ENCODE results near the gene KLF1.
A peak's percentile ranks its signal among the peaks of the same experiment; 100 is the strongest.
"Not testable (repeated sequence)": the region's sequence is repeated elsewhere in the genome, so short reads cannot be mapped to it uniquely, and the experiment has no call there.

The KLF1 gene

DNA sequence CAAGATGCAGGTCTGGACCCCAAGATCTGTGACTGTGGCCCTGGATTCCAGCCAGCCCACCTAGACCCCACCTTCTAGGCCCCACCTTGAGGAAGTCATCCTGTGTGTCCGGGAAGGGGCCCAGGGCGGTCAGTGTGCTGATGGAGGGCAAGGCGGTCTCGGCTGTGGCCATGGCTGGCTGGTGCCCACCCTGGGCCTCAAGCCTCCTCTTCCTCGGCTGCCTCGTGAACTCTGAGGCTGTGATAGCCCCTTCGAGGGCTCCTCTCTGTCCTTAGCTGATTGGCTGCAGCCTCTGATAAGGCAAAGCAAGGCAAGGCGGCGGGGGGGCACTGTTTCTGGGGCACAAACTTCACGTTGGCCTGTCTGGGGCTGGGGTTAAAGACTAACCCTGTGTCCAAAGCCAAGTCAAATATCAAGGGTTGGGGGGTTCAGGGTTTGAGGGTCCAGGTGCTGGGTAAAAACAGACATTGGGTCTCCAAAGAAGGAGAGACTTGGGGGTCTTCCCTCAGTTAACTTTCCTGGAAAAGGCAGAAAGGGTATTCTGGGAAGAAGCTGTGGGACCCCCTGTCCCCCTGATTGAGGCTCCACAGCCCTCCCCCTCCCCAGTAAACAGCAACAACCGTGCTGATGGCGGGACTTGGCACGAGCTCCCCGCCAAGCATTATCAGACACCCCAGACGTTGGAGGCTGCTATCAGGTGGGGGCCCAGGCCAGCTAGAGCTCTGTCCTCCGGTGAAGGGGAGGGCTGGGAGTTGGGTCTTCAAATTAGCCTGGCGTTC, at the start of gene KLF1:
Gene KLF1, minus strand, starts transcription at position 233 of the 779 bp plus-strand sequence. Its CDS starts 61 bp downstream, at position 172.
- no peak for DNase-seq (ENCODE audit: low read depth)

DNA sequence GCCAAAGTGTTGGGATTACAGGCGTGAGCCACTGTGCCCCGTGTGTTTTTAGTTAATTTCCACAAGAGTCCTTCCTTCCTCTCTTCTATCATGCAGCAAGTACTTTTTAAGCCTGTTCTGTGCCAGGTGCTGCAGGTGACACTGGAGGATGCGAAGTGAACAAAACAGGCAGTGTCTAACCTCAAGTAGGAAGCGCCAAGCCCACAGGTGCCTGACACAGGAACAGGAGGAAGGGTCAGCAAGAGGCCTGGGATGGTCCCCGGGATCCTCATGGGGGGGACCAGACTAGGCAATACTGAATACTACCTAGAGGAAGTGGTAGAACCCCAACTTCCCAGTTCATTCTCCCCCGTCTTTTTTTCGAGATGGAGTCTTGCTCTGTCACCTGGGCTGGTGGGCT, 49.6 kb upstream of the KLF1 start:
- DNase-seq (ENCODE audit: low read depth), result no peak

DNA sequence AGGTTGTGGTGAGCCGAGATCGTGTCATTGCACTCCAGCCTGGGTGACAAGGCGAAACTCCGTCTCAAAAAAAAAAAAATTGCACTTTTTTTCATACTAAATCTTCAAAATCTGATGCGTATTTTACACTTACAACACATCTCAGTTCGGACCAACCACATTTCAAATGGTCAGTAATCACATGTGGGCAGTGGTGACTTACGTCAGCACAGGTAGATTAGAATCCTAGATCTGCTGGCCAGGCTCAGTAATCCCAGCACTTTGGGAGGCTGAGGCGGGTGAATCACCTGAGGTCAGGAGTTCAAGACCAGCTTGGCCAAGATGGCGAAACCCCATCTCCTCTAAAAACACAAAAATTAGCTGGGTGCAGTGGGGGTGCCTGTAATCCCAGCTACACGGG, 48.1 kb upstream of the KLF1 start:
- DNase-seq (ENCODE audit: low read depth), result no peak

DNA sequence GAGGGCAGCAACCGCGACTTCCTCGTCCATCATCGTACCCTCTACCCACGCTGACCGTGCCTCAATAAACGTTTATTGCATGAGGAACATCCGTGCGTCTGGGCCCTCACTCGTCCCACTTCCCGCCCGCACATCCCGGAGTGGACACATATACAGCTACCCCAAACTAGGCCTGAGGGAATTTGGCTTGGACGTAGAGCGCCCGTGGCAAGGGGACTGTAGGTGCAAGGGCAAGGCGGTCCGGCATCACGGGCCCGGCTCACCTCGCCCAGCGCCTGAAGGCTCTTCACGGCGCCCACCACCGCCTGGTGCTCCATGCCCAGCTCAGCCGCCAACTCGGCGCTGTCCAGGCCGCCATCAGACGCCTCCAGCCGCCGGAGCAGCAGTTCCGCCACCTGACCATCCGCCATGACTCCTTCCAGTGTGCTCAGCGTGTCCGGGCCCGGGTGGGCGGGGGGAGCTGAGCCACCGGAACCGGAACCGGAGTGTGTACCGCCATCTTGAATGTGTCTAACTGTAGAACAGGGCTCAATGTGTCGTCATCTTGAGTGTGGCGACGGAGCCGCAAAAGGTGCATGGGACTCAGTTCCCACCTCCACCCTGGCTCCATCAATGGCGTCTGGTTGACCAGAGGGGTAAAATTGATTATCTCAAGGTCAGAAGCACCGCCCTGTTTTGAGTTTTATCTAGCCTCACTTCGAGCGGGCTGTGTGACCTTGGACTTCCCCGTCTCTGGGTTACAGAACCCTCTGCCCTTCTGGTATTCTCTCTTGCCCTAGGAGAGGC, 46.5 kb upstream of the KLF1 start, which contains the start of gene FARSA:
Gene FARSA, minus strand, starts transcription at position 425 of the 786 bp plus-strand sequence. Its CDS starts 15 bp downstream, at position 410.
- peak; percentile 77 for DNase-seq (ENCODE audit: low read depth)

DNA sequence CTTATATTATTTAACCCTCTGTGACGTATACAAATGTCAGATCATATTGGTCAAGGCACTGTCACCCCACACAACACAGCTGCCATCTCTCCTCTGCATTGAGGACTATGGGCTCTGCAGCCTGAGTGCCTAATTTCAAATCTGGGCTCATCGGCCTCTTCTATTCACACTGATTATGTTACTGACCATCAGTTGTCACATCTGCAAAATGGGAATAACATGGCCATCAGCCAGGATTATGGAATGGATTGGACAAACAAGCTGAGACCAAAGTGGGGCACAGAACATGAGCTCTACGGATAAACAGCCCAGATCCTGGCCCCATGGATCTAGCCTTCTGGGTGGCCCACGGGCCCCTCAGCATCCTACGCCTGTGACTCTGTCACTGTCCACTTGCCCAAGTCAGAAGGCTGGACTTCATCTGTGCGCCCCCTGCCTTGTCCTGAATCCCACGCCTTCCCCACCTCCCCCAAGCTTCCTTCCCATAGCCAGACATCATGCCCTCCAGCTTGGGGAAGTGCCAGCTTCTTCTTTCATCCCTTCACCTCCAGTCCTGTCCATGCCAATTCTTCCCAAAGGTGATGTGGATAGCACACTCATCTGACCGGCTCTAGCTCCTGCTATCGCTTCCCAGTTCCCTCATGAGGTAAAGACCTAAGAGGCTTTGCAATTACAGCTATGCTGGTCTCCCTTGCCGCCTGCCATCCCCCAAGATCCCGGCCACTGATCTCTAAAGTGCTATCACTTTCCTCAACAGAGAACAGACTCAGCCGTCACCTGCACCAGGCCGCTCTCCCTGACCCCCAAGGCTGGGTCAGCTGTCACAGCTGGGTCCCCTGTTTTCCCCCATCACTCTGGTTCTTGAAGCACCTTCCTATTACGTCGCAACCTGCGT, 45.6 kb upstream of the KLF1 start:
- DNase-seq (ENCODE audit: low read depth), result no peak

DNA sequence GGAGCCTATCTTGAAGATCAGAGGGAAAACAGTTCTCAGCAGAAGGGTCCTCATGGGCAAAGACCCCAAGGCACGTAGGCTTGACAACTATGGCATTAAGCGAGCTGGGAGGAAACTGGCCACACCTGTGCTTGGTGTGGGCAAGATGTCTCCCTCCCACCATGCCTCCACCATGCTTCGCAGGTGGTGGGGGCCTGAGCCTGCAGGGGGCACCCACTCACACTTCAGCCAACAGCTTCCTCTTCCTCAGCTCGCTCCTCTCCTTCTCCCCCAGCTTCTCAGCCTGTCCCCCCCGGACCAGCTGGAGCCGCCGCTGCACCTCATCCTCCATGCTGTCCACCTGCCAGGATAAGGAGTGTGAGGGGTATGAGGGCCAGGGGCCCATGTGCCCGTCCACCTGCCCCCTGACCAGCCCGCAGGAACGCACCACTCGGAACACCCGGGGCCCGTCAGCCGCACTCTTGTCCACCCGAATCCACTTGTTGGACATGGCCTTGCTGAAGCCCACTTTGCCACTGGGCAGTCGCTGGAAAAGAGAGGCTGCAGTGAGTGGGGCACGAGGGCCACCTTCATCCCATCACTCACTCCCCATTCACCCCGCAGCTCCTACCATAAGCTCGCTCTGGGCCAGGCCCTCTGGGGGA, 43.1 kb upstream of the KLF1 start:
- no peak for DNase-seq (ENCODE audit: low read depth)

DNA sequence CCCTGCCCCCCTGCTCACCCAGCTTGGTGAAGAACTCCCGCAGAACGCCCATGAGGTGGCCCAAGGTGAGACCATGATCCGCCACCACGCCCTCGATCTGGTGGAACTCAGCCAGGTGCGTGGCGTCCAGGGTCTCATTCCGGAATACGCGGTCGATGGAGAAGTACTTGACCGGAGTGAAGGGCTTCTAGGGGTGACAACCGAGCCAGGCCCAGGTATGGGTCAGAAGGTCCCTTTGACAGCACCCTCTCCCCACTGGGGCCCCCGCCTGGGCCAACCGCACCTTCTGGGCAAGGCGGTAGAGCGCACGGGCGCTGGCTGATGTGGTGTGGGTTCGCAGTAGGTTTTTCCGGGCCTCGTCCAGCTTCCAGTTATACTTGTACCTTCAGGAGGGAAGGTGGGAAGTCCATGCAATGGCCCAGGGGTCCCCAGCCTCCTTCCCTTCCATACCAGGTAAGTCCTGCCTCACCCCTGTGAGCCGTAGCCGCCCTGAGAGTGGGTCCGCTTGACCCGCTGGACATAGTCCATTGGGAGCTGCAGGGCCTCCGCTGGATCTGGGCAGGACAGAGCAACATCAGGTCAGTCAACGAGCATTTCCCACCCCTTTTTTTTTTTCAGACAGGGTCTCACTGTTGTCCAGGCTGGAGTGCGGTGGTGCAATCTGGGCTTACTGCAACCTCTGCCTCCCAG, 37.8 kb upstream of the KLF1 start:
- DNase-seq (ENCODE audit: low read depth), result no peak

DNA sequence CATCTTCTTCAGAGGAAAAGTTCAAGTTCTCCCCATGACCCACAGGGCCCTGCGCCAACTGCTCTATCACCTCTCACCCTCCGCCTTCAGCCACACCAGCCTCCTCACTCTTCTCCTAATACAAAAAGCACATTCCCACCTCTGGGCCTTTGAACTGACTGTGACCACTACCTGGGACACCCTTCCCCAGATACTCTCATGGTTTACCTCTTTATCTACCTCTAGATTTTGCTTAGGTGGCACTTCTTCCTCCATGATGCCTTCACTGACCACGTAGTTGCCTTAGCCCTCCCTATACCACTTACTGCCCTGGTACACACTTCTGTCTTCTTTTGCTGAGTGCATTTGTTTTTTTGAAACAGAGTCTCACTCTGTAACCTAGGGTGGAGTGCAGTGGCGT, 36.0 kb upstream of the KLF1 start:
- DNase-seq (ENCODE audit: low read depth), result no peak

DNA sequence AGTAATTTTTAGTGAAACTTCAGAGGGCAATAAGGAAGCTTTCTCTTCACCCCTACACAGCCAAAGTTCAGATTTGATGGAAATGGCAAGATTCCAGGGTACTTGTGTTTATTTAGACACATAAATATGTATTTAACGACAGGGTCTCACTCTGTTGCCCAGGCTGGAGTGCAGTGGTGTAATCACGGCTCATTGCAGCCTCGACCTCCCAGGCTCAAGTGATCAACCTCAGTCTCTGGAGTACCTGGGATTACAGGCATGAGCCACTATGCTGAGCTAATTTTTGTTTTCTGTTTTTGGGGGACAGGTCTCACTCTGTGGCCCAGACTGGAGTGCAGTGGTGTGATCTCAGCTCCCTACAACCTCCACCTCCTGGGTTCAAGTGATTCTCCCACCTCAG, 34.0 kb upstream of the KLF1 start:
- no peak for DNase-seq (ENCODE audit: low read depth)

DNA sequence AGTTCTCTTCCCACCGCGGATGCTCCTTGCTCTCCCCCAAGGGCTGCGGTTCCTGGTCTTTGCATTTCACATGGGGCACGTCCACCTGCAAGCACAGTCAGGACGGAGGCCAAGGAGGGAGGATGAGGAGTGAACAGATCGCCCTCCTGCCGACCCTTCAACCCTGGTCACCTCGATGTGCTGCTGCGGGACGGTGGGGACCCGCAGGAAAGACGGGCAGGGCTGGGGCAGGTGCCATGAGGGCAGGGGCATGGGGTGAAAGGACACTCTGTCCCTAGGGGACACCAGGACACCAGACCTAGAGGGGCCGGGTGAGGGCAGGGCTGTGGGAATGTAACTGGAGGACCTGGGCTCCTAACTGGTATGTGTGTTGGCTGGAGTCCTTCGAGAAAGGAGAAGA, 31.3 kb upstream of the KLF1 start:
- DNase-seq (ENCODE audit: low read depth), result no peak

DNA sequence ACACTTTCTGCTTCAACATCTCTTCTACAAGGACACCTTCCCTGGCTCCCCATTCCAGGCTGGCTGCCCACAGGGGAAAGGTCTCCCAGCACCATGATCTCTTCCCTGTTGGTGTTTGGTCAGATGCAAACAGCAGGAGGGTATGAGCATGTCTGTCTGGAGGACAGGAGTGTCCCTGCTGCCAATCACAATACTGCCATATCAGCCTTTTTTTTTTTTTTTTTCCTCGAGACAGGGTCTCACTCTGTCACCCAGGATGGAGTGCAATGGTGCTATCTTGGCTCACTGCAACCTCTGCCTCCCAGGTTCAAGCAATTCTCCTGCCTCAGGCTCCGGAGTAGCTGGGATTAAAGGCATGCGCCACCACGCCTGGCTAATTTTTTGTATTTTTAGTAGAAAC, 28.9 kb upstream of the KLF1 start:
- DNase-seq (ENCODE audit: low read depth), result not testable (repeated sequence)

DNA sequence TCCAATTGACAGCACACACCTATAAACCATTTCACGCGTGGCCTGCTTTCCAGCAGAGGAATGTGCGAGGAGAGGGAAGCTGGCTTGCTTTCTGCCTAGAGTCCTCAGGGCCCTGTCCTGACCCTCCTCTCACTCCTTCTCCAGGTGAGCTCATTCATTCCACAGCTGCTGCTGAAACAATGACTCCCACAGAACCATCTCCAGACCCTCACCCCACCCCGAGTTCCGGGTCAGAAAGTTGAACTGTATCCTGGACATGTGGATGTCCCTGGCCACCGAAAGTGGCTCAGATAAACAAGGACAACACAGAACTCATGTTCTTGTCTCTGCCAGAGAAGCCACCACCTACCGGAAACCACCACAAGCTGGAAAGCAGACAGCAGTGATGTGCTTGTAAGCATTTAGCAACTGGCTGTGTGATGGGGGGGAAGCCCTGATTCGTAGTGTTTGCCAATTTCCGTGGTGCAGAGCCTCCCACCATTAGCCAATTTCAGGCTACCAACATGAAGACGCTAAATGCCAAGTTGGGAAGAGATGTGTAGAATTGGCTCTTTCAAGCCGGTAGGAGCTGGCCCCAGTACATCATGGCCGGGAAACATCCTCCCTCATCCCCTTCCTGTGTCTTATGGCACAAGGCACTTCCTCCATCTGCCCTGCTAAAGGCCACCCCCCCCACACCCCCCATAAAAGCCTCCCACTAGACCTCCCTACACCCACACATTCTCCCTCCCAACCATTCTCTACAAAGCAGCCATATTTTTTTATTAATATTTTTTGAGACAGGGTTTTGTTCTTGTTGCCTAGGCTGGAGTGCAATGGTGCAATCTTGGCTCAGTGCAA, 27.1 kb upstream of the KLF1 start:
- DNase-seq (ENCODE audit: low read depth), result no peak

DNA sequence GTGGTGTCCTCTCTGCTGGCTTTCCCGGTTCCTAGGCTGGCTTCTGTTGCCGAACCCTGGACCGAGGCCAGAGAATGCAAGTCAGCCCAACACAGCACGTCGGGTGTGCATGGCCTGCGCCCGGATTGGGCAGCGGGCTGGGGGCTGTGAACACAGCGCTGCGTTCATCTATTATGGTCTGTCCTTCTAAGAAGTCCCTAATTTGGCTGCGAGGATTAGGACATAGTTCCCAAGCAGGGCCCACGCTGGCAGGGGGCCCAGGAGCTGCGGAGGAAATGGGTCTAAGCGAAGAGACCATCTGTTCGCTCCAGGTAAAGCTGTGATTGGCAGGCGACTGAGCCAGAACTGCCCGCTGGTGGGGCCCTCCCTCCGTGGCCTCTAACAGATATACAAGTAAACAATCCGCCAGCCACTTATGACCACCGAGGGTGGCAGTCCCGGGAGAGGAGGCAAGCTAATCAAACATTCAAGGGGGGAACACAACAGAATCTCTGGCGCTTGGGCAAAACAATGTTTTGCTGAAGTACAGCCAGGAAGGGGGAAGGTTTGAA, 26.1 kb upstream of the KLF1 start:
- peak; percentile 33 for DNase-seq (ENCODE audit: low read depth)

DNA sequence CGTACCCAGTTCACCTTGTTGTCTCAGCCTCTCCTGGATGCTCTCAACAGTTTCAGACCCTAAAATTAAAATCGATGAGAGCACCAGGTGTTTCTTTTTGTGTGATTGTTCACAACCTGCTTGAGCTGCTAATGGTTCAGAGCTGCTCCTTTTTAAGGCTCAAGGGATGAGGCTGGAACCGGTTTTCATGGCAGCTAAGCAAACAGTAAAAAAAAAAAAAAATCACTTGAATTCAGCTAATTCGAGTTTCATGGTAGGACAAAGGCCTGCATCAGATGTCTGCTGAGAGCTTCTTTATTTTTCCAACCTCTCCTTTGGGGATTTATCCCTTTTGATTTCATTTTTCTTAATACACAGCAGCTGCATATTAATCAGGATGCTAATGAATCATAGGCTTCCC, 25.6 kb upstream of the KLF1 start:
- DNase-seq (ENCODE audit: low read depth), result no peak

DNA sequence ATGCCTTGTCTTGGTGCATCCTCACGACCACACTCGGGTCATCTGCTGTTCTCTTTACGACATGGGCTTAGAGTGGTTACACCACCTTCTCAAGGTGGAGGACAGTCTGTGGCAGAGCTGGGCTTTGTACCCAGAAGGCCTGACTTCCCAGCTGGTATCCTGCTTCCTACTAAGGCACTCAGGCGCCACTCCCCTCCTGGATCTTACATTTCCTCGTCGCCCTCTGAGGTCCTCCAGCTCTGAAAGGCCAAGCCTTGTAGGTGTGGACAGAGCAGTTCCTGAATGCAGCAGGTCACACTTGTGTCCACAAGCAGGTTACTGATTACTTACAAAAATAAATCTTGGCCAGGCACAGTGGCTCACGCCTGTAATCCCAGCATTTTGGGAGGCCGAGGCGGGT, 20.2 kb upstream of the KLF1 start:
- no peak for DNase-seq (ENCODE audit: low read depth)

DNA sequence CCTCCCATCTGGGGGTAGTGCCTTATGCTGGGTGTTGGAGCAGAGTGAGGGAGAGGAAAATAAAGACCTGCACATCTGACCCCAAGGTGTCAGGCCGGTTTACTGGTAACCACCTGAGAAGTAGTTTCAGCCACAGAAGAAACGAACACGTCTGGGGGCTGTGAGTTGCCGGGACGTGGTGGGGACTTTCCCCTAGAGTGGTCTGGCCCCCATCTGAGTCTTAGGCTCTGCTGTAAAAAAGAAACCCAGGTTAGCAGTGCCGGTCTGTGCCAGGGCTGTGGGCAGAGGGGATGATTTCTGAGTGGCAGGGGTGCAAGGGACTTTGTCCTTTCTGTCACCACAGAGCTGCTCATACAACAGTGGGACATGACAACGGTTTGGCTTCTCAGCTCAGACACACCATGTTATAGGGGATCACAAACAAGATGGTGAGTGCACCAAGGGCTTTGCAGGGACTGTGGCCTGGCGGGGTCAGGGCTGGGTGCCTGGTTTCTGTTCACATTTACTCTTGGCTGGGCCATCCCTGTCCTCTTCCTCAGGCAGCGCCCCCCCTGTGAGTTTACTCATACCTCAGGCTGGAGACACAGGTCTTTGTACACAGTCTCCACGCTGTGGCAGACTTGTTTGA, 13.0 kb upstream of the KLF1 start:
- no peak for DNase-seq (ENCODE audit: low read depth)

DNA sequence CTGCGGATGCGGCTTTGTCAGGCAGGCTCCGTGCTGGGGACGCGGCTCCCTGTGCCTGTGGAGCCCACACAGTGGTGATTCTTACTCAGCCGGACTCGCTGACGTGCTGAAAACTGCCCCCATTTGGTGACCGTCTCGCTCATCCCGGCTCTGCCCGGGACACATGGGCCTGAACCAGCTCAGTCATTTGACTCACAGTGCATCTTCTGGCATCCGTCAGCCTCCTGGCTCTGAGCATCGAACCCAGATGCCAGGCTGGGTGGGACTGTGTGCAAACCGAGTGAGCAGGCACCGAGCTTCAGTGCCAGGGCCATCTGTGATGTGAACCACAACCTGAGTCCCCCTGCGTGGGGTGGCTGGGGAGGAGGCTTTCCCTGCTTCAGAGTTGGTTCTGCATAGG, 9.5 kb upstream of the KLF1 start:
- no peak for DNase-seq (ENCODE audit: low read depth)

DNA sequence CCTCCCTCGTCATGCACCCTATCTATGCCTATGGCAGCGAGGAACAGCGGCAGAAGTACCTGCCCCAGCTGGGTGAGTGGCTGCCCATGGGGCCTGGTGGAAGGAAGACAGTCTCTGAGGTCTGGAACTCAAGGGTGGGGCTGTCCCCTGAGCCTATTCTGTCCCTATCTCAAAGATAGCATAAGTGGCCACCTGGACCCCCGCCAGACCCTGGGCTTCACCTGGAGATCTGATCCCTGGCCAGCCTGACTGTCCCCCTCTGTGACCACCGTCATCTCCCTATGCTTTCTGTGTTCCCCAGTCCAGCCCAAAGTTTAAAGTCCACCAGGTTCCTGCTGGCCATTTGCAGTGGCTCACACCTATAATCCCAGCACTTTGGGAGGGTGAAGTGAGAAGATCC, 6.6 kb upstream of the KLF1 start:
- DNase-seq (ENCODE audit: low read depth), result no peak

DNA sequence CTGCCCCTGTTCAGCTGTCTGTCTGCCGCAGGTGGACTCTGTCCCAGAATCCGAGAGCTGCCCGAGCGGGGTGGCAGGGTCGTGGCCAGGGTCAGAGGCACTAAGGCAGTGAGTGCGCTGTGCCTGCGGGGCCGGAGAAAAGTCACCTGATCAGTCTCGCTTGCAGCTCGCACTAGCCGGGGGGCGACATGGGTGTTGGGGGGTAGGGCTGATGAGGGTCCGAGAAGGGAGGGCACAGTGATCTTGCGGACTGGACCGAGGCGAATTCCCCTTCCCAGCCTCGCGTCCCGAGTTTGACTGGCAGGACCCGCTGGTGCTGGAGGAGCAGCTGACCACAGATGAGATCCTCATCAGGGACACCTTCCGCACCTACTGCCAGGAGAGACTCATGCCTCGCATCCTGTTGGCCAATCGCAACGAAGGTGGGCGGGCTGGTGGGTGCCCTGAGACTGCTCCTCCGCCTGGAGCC, 4.6 kb upstream of the KLF1 start:
- no peak for DNase-seq (ENCODE audit: low read depth)

Data from fibroblast of the conjunctiva (primary cell).